NCI-H774 (cell line): ENCODE results near the gene GPR32.
A peak's percentile ranks its signal among the peaks of the same experiment; 100 is the strongest.
"Not testable (repeated sequence)": the region's sequence is repeated elsewhere in the genome, so short reads cannot be mapped to it uniquely, and the experiment has no call there.

Source experiments
- DNase-seq: peaks from one replicate; lab custom pipeline; 2025; lab: John Stamatoyannopoulos, UW

The GPR32 gene

DNA sequence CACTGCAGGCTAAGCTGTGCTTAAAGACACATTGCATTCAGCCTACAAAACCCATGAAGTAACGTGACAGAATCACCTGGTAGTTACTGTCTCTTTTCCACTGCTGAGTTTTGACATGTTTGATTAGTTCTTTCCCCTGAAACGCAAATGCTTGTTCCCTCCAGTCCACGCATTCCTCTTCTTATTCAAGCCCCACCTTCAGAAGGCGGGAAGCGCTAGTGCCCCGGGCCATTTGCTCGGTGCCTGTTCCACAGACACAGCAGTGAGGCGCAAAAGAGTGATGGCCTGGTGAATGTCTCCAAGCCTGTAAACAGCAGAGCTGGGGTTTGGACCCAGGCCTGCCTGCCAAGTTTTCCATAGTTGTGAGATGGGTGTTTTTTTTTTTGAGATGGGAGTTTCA lies 30.8 kb downstream of the GPR32 start:
- DNase-seq: no peak

GRCh38 chr19:50803633-50804419 lies 33.6 kb downstream of the GPR32 start:
- peak; percentile 8 for DNase-seq

GRCh38 chr19:50804420-50805272 lies 34.4 kb downstream of the GPR32 start:
- peak; percentile 98 for DNase-seq

GRCh38 chr19:50808856-50809255 lies 38.6 kb downstream of the GPR32 start:
- no peak for DNase-seq

- not testable (repeated sequence) for DNase-seq
These were observed 41.5 kb downstream of the GPR32 start for GRCh38 chr19:50811622-50812238.

GRCh38 chr19:50812474-50812873 lies 42.2 kb downstream of the GPR32 start:
- DNase-seq: no peak

DNA sequence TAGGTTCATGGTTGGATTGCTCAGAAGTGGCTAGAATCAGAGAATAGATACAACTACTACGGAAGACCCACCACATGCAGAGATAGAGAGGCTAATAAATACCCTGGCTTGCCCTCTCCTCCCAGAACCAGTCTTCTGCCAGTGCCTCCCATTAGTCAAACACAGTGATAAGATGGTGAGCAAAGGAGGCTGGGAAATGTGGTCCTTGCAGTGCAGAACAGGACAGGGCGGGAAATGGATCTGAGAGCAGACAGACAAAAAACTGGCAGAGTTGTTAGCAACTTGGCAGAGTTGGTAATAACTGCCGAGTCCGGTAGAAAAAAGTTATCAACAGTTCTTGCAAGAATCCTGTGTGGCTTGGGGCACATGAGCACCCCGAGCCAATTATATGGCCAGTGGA lies 44.6 kb downstream of the GPR32 start:
- no peak for DNase-seq

GRCh38 chr19:50815439-50815838 lies 45.2 kb downstream of the GPR32 start:
- DNase-seq: no peak

DNA sequence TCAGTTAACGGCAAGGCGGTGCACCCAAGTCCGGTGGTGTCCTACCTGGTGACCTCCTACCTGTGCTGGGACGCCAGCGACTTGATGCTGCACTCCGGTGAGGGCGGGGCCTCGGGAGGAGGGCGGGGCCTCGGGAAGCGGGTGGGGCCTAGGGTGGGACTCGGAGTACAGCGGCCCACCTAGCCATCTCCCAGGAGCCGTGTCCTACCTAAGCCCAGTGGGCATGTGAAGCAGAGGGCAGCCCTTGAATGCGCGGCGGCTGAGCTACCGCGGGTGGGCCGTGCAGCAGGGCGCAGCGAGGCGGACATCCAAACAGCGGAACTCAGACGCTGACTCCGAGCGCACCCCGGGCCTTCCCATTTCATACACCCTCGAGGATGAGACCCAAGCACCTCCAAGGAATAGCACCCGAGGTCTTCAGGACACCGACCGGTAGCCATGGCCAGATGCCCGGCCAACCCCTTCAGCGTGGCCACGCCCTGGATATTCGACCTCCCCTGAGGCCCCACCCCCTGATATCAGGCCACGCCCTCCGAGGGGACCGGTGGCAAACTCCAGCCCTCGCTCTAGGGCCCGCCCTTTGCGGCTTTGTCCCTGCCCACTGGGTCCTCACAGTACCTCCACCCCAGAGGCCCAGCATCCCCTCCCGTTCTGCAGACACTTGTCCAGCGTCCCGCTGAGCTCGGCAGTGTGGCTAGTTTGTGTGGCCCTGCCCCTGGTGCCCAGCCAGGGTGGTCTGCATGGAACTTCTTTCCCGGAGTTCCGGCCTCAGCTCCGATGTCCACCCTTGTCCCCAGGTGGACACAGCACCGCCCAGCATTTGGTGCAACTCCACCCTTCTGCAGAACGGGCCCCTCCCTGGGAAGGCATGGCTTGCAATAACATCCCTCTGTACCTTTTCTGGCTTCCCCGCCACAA lies 47.9 kb downstream of the GPR32 start:
- DNase-seq: peak; percentile 68

GRCh38 chr19:50818859-50819472 lies 48.7 kb downstream of the GPR32 start:
- DNase-seq: peak; percentile 42

DNA sequence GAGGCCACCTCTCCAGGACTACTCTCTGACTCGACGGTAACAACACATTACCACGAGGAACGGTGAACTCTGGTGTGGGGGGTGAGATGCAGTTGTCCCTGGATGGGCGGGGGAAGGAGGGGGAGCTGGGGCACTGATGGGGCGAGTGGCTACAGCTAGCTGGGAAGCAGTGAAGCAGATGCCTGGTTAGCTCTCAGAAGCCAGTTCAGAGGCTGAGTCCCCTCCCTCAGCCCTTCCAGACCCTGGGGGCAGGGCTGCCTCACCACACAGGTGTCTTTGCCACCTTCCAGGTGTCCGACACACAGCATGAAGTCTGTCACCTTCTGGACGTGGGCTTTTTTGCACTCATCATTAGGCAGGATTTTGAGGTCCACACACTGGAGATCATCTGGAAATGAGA lies 49.4 kb downstream of the GPR32 start:
- DNase-seq: no peak

DNA sequence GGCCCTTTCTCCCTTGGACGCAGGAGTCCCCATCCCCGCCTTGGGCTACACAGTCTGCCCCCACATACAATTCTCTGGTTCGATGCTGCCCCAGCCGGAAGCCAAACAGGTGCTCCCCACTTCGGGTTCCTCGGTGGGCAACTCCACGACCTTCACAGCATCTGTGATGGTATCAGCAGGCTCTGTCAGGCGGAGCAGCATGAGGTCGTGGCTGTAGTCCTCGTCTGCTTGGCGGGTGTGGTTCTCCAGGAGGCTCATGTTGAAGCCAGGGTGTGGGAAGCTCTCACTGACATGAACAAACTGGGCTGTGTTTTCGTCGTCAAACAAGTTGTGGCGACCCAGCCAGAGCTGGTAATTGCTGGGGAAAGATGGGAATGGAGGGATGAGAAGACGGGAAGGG lies 49.8 kb downstream of the GPR32 start:
- no peak for DNase-seq

DNA sequence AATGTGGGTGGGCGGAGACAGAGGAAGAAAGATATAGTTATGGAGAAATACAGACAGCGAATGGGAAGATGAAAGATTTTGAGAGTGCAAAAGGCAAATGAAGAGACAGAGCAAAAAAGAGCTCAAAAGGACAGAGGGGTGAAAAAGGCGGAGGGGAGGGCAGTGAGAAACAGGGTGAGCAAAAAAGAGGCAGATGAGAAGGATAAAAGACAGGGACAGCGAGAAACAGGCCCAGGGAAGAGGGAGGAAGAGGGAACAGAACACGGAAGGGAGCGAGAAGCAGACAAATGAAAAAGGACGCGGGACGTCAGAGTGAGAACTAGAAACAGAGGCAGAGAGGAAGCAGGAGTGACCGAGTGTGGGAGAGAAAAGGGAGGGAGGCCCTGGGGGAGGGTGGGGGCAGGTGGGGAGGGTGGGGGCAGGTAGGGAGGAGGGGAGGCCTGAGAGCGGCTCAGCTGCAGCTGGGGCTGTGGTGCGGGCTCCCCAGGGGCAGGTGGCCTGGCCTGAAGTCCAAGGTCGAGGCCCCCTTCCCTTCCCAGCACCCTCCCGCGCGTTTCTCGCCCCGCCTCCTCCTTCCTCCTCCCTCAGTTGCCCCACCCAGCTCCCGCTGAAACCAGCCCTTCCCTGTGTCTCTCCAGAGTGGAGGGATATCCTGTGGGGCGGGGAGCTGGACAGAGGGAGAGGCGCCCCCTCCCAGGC lies 50.4 kb downstream of the GPR32 start:
- DNase-seq: no peak

- DNase-seq: no peak
These were observed 51.0 kb downstream of the GPR32 start for GRCh38 chr19:50821248-50821612.
